ENCODE measurements around the gene PRSS2.
"Not testable (repeated sequence)": the region's sequence is repeated elsewhere in the genome, so short reads cannot be mapped to it uniquely, and the experiment has no call there.

The PRSS2 gene

GRCh38 chr7:142754681-142755575 is 15.8 kb upstream of the PRSS2 start:
- in situ Hi-C loops (cut with HindIII; ENCODE audit: low pct_ligation_motif_present, low pct_unique_long_range_greater_than_20kb, low sequenced_read_pairs) = no loop called here
- DNase-seq = no peak

- in situ Hi-C loops (cut with HindIII; ENCODE audit: low pct_ligation_motif_present, low pct_unique_long_range_greater_than_20kb, low sequenced_read_pairs); DNase-seq: not testable (repeated sequence)
Measured at GRCh38 chr7:142758312-142758711, 12.5 kb upstream of the PRSS2 start.

GRCh38 chr7:142759433-142759832 is 11.3 kb upstream of the PRSS2 start:
- no peak for DNase-seq
- in situ Hi-C loops (cut with HindIII; ENCODE audit: low pct_ligation_motif_present, low pct_unique_long_range_greater_than_20kb, low sequenced_read_pairs) = no loop called here

GRCh38 chr7:142760071-142760642 is 10.6 kb upstream of the PRSS2 start:
- no peak for DNase-seq
- in situ Hi-C loops (cut with HindIII; ENCODE audit: low pct_ligation_motif_present, low pct_unique_long_range_greater_than_20kb, low sequenced_read_pairs) = no loop called here

- in situ Hi-C loops (cut with HindIII; ENCODE audit: low pct_ligation_motif_present, low pct_unique_long_range_greater_than_20kb, low sequenced_read_pairs); DNase-seq: not testable (repeated sequence)
Measured at GRCh38 chr7:142761606-142762005, 9.2 kb upstream of the PRSS2 start.

- in situ Hi-C loops (cut with HindIII; ENCODE audit: low pct_ligation_motif_present, low pct_unique_long_range_greater_than_20kb, low sequenced_read_pairs) = no loop called here
Measured at GRCh38 chr7:142762104-142762503, 8.7 kb upstream of the PRSS2 start.

GRCh38 chr7:142767451-142767850 is 3.3 kb upstream of the PRSS2 start:
- DNase-seq = no peak
- in situ Hi-C loops (cut with HindIII; ENCODE audit: low pct_ligation_motif_present, low pct_unique_long_range_greater_than_20kb, low sequenced_read_pairs) = no loop called here

More at GRCh38 chr7:142762104-142762503, 8.7 kb upstream of the PRSS2 start:
- no peak for DNase-seq

GRCh38 chr7:142767861-142768260 is 2.9 kb upstream of the PRSS2 start:
- DNase-seq = no peak
- in situ Hi-C loops (cut with HindIII; ENCODE audit: low pct_ligation_motif_present, low pct_unique_long_range_greater_than_20kb, low sequenced_read_pairs) = no loop called here

GRCh38 chr7:142768885-142769284 is 1.9 kb upstream of the PRSS2 start:
- in situ Hi-C loops (cut with HindIII; ENCODE audit: low pct_ligation_motif_present, low pct_unique_long_range_greater_than_20kb, low sequenced_read_pairs); DNase-seq: not testable (repeated sequence)

GRCh38 chr7:142771353-142771723 is 568 bp downstream of the PRSS2 start:
- DNase-seq = no peak
- in situ Hi-C loops (cut with HindIII; ENCODE audit: low pct_ligation_motif_present, low pct_unique_long_range_greater_than_20kb, low sequenced_read_pairs) = no loop called here

GRCh38 chr7:142772051-142772450 is 1.3 kb downstream of the PRSS2 start:
- DNase-seq = no peak
- in situ Hi-C loops (cut with HindIII; ENCODE audit: low pct_ligation_motif_present, low pct_unique_long_range_greater_than_20kb, low sequenced_read_pairs) = no loop called here

GRCh38 chr7:142772673-142773072 is 1.9 kb downstream of the PRSS2 start:
- no peak for DNase-seq
- in situ Hi-C loops (cut with HindIII; ENCODE audit: low pct_ligation_motif_present, low pct_unique_long_range_greater_than_20kb, low sequenced_read_pairs) = no loop called here

GRCh38 chr7:142773230-142773629 is 2.5 kb downstream of the PRSS2 start:
- in situ Hi-C loops (cut with HindIII; ENCODE audit: low pct_ligation_motif_present, low pct_unique_long_range_greater_than_20kb, low sequenced_read_pairs) = no loop called here
- no peak for DNase-seq

- in situ Hi-C loops (cut with HindIII; ENCODE audit: low pct_ligation_motif_present, low pct_unique_long_range_greater_than_20kb, low sequenced_read_pairs) = no loop called here
- no peak for DNase-seq
Measured at GRCh38 chr7:142773937-142774744, 3.4 kb downstream of the PRSS2 start.

GRCh38 chr7:142774826-142775225 is 4.1 kb downstream of the PRSS2 start:
- DNase-seq = no peak
- in situ Hi-C loops (cut with HindIII; ENCODE audit: low pct_ligation_motif_present, low pct_unique_long_range_greater_than_20kb, low sequenced_read_pairs) = no loop called here

GRCh38 chr7:142775351-142776115 is 4.8 kb downstream of the PRSS2 start:
- DNase-seq; in situ Hi-C loops (cut with HindIII; ENCODE audit: low pct_ligation_motif_present, low pct_unique_long_range_greater_than_20kb, low sequenced_read_pairs): not testable (repeated sequence)

GRCh38 chr7:142776206-142776844 is 5.6 kb downstream of the PRSS2 start:
- no peak for DNase-seq
- in situ Hi-C loops (cut with HindIII; ENCODE audit: low pct_ligation_motif_present, low pct_unique_long_range_greater_than_20kb, low sequenced_read_pairs) = no loop called here

GRCh38 chr7:142776845-142777225 is 6.1 kb downstream of the PRSS2 start:
- DNase-seq; in situ Hi-C loops (cut with HindIII; ENCODE audit: low pct_ligation_motif_present, low pct_unique_long_range_greater_than_20kb, low sequenced_read_pairs): not testable (repeated sequence)
